ENCODE data around the gene NPR1.
"Not testable (repeated sequence)": the region's sequence is repeated elsewhere in the genome, so short reads cannot be mapped to it uniquely, and the experiment has no call there.

The NPR1 gene

DNA sequence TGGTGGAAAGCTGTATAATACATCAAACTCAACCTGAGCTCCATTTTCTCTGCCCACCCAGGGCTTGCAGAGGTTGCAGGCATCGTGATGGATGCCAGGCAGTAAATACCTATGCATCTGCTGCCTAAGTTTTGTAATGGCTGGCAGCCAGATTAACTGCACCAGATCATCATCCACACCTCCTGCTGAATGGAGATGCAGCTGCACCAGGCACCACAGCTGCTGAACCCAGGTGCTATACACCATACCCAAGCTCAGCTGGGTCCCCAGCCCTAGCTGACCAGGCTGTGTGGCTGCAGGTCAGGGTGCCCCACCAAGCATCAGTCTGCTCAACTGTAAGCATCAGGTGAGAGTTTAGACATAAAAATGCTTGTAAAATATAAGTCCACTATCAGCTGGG lies 26.7 kb upstream of the NPR1 start:
- no peak for DNase-seq

DNA sequence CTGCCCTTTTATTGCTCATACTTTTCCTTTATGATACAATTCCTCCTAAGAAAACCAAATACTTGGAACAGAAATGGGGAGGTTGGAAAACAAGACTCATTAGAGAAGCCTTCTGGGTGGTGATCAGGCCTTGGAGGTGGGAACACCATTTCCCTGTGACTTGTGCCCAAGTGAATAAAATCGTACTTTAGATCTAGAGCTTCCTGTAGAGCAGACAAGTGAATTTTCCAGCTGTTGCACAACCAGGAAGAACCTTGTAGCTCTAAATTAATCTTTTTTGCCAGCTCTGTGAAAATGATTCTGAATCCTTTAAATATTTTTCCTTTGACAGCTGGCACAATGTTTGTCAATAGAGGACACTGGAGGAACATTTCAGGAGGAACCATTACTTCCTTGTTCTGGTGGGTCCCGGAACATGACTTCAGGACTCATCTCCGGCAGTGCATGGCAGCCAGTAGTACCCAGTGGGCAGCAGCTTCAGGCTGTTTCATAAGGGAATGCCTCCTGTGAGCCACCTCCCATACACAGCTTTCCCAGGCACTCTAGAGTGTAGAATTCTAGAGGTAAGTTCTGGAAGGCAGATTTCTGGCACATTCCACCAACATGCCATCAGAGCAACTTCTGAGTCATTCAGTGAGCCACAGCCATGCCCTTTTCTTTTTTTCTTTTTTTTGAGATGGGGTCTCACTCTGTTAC lies 25.5 kb upstream of the NPR1 start:
- no peak for DNase-seq

DNA sequence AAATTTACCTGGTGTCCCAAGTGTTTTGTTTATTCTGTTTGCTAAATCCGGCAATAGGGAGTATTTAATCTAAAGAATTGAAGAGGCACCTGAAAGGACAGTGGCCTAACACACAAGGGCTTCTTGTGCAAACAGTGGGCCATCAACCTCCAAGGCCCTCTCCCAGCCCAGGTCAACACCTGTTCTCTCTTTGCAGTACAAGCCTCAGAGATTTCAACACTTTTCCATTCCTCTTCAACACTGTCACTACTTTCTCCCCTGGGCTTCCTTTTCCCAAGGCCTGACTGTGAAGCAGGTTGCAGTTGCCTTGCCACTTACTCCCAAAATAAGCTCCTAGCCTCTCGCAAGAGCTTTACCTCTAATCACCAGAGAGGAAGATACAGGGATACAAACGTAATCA lies 23.2 kb upstream of the NPR1 start:
- peak; percentile 19 for DNase-seq

- DNase-seq, result peak; percentile 90
Measured at GRCh38 chr1:153658400-153659174, 19.9 kb upstream of the NPR1 start, which contains the start of gene SNAPIN. Gene SNAPIN (plus strand): TSS chr1:153658703. CDS start chr1:153658744, 41 bp downstream.

GRCh38 chr1:153659175-153659534 lies 19.3 kb upstream of the NPR1 start:
- DNase-seq, result no peak

DNA sequence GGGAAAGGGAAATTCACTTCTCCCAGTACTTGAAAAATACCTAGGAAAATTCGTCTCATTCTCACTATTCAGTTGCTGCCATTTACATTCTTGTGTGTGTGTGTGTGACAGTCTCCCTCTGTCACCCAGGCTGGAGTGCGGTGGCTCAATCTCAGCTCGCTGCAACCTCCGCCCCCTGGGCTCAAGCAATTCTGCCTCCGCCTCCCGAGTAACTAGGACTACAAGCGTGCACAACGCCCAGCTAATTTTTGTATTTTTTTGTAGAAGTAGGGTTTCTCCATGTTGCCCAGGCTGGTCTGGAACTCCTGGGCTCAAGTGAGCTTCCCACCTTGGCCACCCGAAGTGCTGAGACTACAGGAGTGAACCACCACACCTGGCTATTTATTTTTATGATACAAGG lies 18.8 kb upstream of the NPR1 start:
- no peak for DNase-seq

DNA sequence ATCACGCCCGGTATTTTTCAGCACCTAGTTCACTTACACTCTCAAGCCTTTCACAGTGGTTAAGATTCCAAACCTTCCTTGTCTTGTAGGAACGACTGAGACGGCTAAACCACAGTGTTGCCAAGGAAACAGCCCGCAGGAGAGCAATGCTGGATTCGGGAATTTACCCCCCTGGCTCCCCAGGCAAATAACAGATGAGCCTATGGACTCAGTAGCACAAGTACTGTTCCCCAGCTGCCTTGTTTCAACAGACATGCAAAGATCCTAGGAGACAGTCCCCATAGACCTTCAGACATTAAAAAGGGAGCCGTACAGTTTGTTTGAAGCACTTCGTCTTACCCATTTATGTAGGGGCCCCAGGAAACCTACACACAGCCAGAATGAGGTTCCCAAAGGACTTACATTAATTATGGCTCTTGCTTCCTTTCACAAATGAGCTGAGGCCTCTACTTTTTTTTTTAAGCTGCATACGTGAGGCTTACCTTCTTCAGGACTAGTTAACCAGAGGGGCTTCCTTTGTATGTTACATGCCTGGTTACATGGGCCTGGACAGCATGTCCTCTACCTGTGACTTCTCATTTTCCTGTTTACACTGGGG lies 17.3 kb upstream of the NPR1 start:
- DNase-seq, result no peak

DNA sequence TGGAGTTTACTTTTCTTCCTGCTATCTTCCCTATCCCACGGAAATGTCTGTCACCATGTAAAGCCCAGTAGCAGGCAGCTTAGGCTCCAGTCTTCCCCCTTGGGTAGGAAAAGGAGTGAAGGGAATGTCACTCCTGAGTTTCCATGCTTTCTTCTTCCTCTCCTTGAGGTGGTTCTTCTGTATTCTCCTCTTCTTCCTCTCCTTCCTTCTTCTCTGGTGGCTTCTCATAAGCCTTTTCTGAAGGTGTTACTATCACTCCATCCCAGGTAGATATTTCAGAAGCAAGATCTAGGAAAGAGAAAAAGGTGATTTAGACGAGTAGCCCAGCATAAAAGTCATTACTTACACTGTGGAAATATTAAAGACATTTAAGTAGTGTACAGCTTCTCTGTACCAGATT lies 16.2 kb upstream of the NPR1 start:
- DNase-seq, result no peak

DNA sequence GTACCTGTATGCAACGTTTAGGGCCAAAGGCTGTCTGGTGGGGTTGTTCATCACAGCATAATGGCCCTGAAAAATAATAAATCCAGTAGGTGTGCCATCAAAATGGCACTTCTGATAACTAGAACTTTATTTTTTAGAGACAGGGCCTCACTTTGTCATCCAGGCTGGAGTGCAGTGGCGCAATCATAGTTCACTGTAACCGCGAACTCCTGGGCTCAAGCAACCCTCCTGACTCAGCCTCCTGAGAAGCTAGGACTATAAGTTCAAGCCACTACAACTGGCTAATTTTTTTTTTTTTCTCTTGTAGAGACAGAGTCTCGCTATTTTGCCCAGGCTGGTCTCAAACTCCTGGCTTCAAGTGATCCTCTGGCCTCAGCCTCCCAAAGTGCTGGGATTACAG lies 15.3 kb upstream of the NPR1 start:
- no peak for DNase-seq

GRCh38 chr1:153667439-153667838 lies 11.0 kb upstream of the NPR1 start:
- no peak for DNase-seq

DNA sequence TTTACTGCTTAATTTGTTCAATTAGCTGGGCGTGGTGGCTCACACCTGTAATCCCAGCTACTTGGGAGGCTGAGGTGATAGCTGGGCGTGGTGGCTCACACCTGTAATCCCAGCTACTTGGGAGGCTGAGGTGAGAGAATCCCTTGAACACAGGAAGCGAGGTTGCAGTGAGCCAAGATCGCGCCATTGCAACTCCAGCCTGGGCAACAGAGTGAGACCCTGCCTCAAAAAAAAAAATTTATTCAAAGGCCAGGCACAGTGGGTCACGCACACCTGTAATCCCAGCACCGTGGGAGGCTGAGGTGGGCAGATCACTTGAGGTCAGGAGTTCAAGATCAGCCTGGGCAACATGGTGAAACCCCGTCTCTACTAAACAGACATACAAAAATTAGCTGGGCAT lies 9.8 kb upstream of the NPR1 start:
- not testable (repeated sequence) for DNase-seq

- DNase-seq, result no peak
Measured at GRCh38 chr1:153669606-153670005, 8.9 kb upstream of the NPR1 start.

DNA sequence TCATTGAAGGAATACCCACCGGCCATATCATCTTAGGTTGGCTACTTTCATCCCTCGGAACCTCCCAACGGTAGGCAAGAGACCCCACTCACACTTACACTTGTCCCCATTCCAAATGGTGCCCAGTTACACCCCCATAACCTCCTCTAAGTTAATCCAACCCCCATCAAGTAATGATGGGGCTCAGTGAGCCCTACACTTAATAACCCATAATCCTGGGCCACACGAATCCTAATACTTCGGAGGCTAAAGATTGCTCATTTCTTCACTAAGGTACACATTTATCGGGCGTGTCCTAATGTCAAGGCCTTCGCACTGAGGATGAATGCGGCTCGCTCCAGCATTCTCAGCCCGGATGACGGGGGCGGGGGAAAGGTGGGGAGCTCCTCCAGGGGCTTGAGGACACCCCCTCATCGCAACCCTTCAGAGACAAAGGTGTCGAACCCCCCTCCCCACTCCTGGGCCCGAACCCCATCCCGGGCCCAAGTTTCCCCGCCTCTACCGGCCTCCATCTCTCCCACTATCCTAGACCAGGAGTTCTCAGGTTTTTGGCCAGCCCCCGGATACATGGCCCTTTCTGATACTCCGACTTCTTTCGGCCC lies 8.1 kb upstream of the NPR1 start:
- DNase-seq, result no peak

DNA sequence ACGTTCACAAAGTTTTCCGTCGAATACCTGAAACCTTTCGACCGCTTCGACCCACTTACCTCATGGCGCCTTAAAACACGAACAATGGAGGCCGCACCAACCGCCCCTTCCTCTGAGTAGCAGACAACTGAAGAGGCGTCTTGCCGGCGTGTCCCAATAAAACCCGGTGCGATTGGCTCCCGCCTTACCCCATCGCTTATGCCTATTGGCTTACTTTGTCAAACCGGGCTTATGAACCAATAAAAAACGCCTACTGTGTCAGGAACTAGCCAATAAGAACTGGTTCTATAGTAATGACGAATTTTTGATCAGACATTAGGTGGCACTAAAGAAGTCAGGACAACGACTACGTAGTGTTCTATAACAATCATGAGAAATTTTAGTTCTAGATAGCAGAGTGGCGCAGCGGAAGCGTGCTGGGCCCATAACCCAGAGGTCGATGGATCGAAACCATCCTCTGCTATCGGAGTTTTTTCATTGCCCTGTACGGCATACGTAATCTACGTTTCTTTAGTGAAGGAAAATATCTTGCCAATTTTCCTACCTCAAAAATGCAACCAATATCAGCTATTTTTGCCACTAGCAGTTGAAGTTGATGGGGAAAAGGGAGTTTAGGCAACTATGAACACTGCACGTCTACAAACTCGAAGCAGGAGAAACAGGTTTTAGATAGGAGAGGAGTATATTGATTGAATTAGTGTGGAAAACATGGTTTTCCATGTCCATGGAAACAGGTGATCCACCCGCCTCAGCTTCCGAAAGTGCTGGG lies 7.4 kb upstream of the NPR1 start, which contains the start of gene ILF2:
Gene ILF2 (minus strand): TSS at position 135 of the 769 bp plus-strand sequence. CDS start 71 bp downstream, at position 64.
- peak; percentile 100 for DNase-seq

DNA sequence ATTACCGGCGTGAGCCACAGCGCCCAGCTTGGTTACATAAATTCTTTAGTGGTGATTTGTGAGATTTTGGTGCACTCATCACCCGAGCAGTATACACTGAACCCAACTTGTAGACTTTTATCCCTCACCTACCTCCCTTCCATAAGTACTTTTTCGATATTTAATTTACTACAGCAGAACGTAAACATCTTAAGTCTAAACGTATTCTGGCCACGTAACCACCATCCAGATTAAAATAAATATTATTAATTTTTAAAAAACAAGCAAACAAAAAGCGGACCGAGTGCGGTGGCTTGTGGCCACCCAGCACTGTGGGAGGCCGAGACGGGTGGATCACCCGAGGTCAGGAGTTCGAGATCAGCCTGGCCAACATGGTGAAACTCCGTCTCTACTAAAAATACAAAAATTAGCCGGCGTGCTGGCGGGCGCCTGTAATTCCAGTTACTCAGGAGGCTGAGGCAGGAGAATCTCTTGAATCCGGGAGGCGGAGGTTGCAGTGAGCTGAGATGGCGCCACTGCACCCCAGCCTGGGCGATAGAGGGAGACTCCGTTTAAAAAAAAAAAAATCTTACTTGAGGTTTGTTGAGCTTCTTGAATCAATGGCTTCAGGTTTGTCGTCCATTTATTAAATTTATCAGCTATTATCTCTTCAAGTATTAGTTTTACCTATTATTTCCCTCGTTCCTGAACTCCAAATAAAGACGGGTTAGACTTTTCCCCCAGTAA lies 6.7 kb upstream of the NPR1 start:
- DNase-seq, result peak; percentile 78

DNA sequence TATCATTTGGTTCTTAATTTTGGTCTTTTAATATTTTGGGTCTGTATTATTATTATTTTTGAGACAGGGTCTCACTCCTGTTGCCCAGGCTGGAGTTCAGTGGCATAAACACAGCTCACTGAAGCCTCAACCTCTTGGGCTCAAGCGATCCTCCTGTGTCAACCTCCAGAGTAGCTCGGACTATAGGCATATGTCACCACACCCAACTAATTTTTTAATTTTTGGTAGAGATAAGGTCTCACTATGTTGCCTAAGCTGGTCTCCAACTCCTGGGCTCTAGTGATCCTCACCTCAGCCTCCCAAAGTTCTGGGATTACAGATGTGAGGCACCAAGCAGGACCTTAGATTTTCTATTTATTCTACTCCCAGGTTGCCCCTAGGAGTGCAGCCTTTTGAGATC lies 5.0 kb upstream of the NPR1 start:
- no peak for DNase-seq

GRCh38 chr1:153677718-153678518 lies 570 bp upstream of the NPR1 start:
- DNase-seq, result peak; percentile 43

DNA sequence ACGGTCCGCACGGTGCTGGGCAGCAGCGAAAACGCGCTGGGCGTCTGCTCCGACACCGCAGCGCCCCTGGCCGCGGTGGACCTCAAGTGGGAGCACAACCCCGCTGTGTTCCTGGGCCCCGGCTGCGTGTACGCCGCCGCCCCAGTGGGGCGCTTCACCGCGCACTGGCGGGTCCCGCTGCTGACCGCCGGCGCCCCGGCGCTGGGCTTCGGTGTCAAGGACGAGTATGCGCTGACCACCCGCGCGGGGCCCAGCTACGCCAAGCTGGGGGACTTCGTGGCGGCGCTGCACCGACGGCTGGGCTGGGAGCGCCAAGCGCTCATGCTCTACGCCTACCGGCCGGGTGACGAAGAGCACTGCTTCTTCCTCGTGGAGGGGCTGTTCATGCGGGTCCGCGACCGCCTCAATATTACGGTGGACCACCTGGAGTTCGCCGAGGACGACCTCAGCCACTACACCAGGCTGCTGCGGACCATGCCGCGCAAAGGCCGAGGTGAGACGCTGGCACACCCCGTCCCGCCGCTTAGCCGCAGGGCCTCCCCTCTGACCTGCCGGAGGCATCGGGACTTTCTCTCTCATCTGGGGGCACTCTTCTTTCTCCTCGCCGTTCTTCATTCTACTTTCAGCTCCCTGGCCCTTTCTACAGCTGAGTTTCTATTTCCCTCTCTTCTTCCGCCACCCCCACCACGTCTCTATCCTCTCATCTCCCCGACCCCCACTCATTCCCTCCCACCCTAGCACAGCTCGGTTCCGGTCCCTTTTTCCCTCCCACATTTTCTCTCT lies 1.0 kb downstream of the NPR1 start:
- peak; percentile 18 for DNase-seq

GRCh38 chr1:153680120-153680403 lies 1.6 kb downstream of the NPR1 start:
- DNase-seq, result no peak

DNA sequence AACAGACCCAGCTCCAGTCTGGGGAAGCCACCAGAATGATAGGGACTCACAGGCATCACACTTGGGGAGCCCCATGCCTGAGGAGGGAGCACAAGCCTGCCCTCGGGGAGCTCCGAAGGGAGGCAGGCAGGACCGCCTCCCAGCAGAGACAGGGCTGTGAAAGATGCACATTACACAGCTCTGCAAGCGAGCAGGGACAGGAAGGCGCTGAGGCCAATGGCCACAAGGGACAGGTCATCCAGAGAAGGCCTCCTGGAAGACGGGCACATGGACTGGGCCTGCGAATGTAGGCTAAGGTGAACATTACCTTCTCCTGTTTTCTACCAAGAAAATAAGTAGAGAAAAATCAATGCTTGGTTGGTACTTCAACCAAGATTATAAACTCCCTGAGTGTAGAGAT lies 4.2 kb downstream of the NPR1 start:
- DNase-seq, result no peak

DNA sequence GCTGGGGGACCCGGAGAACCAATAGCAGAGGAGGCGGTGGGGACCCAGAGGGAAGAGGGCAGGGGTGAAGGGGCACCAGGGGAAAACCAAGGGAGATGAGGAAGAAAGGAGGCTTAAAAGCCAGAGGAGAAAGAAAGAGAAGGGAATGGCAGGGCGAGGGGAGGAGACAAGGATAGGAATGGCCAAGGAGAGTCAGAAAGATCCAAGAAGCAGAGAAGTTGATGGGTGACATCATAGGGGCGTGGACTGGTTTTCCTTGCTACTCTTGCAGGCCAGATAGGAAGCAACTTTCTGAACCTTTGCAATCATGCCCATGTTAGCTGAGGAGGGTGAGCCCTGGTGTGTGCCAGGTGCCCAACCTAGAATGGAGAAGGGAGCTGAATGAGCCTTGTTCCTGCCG lies 5.4 kb downstream of the NPR1 start:
- no peak for DNase-seq

Data from NCI-H1092 treated with DMSO at 0.1 percent for 48 hours (cell line).